ENCODE measurements around the gene CCNQ.

CCNQ gene

GRCh38 chrX:153546386-153546785, 52.6 kb downstream of the CCNQ start:
- in situ Hi-C loops (cut with MboI; ENCODE audit: low sequenced_read_pairs): no loop called here

GRCh38 chrX:153544727-153545126, 54.2 kb downstream of the CCNQ start:
- in situ Hi-C loops (cut with MboI; ENCODE audit: low sequenced_read_pairs): no loop called here

- in situ Hi-C loops (cut with MboI; ENCODE audit: low sequenced_read_pairs): no loop called here
Measured at GRCh38 chrX:153539979-153540358, 59.0 kb downstream of the CCNQ start.

GRCh38 chrX:153539171-153539978, 59.6 kb downstream of the CCNQ start:
- in situ Hi-C loops (cut with MboI; ENCODE audit: low sequenced_read_pairs): no loop called here

- in situ Hi-C loops (cut with MboI; ENCODE audit: low sequenced_read_pairs): no loop called here
Measured at GRCh38 chrX:153538424-153538823, 60.5 kb downstream of the CCNQ start.

Measured in hTERT RPE-1 (cell line).